PC-3 (cell line): Measurements from ENCODE around the gene RBP2. TPM values are rescaled to one million over a fixed set of nuclear protein-coding genes. Genes with fewer than 3 reads are reported as not detected.

Source experiments
- ATAC-seq: fragments of 200-7000 bp; cut with Tn5 transposase; 2 replicates; pipeline ENCODE4 v1.9.1; 2020; ENCODE audit warnings: mild to moderate bottlenecking, moderate library complexity
- BruUV-seq: library from RNA; stranded (reverse); fragments of 400-500 nt; replicated peaks from 2 replicates; lab custom pipeline; 2021; lab: Mats Ljungman, UMichigan
- CTCF ChIA-PET: fragments of 300-600 bp; sonication (Branson Sonifier 250); formaldehyde crosslinking; loops from one replicate; lab custom pipeline; 2022; ENCODE audit warnings: antibody characterized with exemption; lab: Charles Lee
- POLR2A ChIA-PET: fragments of 300-600 bp; sonication (Branson Sonifier 250); formaldehyde crosslinking; loops from one replicate; lab custom pipeline; 2022; ENCODE audit warnings: antibody characterized with exemption; ENCODE audit not compliant: unreplicated experiment; lab: Charles Lee
- DNase-seq: peaks from one replicate; pipeline ENCODE4 v3.0.0-alpha.2; 2015
- H2AFZ ChIP-seq: fragments of 300-600 bp; sonication (generic); 2 replicates; pipeline ENCODE4 v1.6.0; 2016; ENCODE audit warnings: antibody characterized with exemption, low read length
- H3F3A ChIP-seq: fragments of 300-600 bp; sonication (generic); one replicate; pipeline ENCODE4 v1.6.0; 2017; ENCODE audit warnings: antibody characterized with exemption, low read length, control low read depth, mild to moderate bottlenecking; ENCODE audit not compliant: unreplicated experiment
- H3K27ac ChIP-seq: fragments of 300-600 bp; sonication (generic); 2 replicates; pipeline ENCODE4 v1.5.1; 2016; ENCODE audit warnings: mild to moderate bottlenecking, low read length
- H3K27me3 ChIP-seq: fragments of 300-600 bp; sonication (generic); 2 replicates; pipeline ENCODE4 v1.6.1; 2016; ENCODE audit warnings: low read length, mixed read lengths
- H3K36me3 ChIP-seq: fragments of 300-600 bp; sonication (generic); 2 replicates; pipeline ENCODE4 v1.6.1; 2016; ENCODE audit warnings: low read depth, mixed run types, low read length, mixed read lengths
- H3K4me1 ChIP-seq: fragments of 300-600 bp; sonication (generic); 2 replicates; pipeline ENCODE4 v1.5.1; 2016; ENCODE audit warnings: low read length; ENCODE audit not compliant: insufficient read depth
- H3K4me2 ChIP-seq: fragments of 300-600 bp; sonication (generic); 2 replicates; pipeline ENCODE4 v1.6.0; 2016; ENCODE audit warnings: low read length
- H3K4me3 ChIP-seq: fragments of 300-600 bp; sonication (generic); 2 replicates; pipeline ENCODE4 v1.5.1; 2016; ENCODE audit warnings: mild to moderate bottlenecking, low read length, mixed read lengths
- H3K79me2 ChIP-seq: fragments of 300-600 bp; sonication (generic); 2 replicates; pipeline ENCODE4 v1.6.1; 2017; ENCODE audit warnings: low read length, mixed read lengths
- H3K9ac ChIP-seq: fragments of 300-600 bp; sonication (generic); 2 replicates; pipeline ENCODE4 v1.6.0; 2016; ENCODE audit warnings: mild to moderate bottlenecking, low read length
- H3K9me2 ChIP-seq: fragments of 300-600 bp; sonication (generic); replicated peaks from 2 replicates; pipeline ENCODE4 v1.6.1; 2016; ENCODE audit warnings: mixed run types, low read length, mixed read lengths
- H3K9me3 ChIP-seq: fragments of 300-600 bp; sonication (generic); 2 replicates; pipeline ENCODE4 v1.6.1; 2016; ENCODE audit warnings: low read length, mixed read lengths
- H4K20me1 ChIP-seq: fragments of 300-600 bp; sonication (generic); 2 replicates; pipeline ENCODE4 v1.6.1; 2016; ENCODE audit warnings: low read length, mixed read lengths
- CTCF ChIP-seq: fragments of 300-600 bp; sonication (generic); conservative IDR thresholded peaks from 2 replicates; pipeline ENCODE4 v1.5.1; 2017; ENCODE audit warnings: antibody characterized with exemption, low read depth, mild to moderate bottlenecking, low read length
- EZH2 ChIP-seq: fragments of 300-600 bp; sonication (generic); IDR thresholded peaks from one replicate; pipeline ENCODE4 v1.6.1; 2017; ENCODE audit warnings: antibody characterized with exemption, mild to moderate bottlenecking, low read length; ENCODE audit not compliant: unreplicated experiment
- EZH2phosphoT487 ChIP-seq: fragments of 300-600 bp; sonication (generic); IDR thresholded peaks from 2 replicates; pipeline ENCODE4 v1.6.1; 2018; ENCODE audit warnings: mild to moderate bottlenecking, antibody characterized with exemption, low read length, borderline replicate concordance
- intact Hi-C: fragments of 100-400 bp; cut with micrococcal nuclease; formaldehyde crosslinking; loops from 2 replicates; pipeline ENCODE4 v1.9.0; 2023
- total RNA-seq: library from RNA; depleted of rRNA; stranded (reverse); fragments of >200 nt; gene quantifications from 2 replicates; pipeline ENCODE4 v1.2.3, GENCODE V29; 2014

The RBP2 gene
- total RNA-seq, 1 experiment from 2014 or later, result not detected

- Histone ChIP-seq H2AFZ (no peak overlapping the region), H3K27ac (no peak overlapping the region), H3K27me3 (no peaks in the 10 kb centered on the region), H3K9me3 (no peaks in the 10 kb centered on the region), H3K79me2 (no peaks in the 10 kb centered on the region), H3K36me3 (no peaks in the 10 kb centered on the region), H3K4me3 (no peak overlapping the region), H3K4me1 (no peaks in the 10 kb centered on the region), H3K4me2 (no peak overlapping the region), H3K9me2 (no peaks in the 10 kb centered on the region), H3K9ac (no peak overlapping the region), H4K20me1 (no peaks in the 10 kb centered on the region), H3F3A (no peaks in the 10 kb centered on the region)
- intact Hi-C loops, result no loop called here
- no TSS peak for BruUV-seq
- DNase-seq (no peak), ATAC-seq (no peak)
- TF ChIP-seq EZH2phosphoT487, result no peak
- no peak for TF ChIP-seq EZH2
- TF ChIP-seq CTCF, result no peak
- ChIA-PET CTCF (no interaction called here), POLR2A (no interaction called here)
Measured at GRCh38 chr3:139481116-139481515, 4.8 kb upstream of the RBP2 start.

DNA sequence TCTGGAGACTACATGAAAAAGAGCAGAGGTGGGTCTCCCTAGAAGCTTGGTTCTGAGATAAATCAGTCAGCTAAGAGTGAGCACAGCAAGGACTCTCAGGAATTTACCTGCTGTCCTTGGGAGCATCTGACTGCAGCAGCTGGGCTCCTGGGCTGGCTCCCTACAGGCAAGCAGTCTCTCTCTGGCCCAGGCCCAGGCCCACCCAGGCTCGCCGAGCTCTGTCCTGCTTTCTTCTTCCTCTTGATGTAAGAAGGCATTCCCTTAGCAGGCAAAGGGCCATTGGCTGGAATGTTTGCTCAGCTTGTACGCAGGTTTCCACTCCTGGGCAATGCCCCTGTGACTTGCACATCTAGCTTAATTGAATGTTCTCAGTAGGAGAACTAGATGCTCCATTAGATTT is 4.3 kb upstream of the RBP2 start:
- no peaks in the 10 kb centered on the region for H4K20me1 ChIP-seq
- CTCF ChIA-PET, result no interaction called here
- no peak overlapping the region for H3K9ac ChIP-seq
- no peaks in the 10 kb centered on the region for H3K36me3 ChIP-seq
- no peaks in the 10 kb centered on the region for H3K4me1 ChIP-seq
- no peak for TF ChIP-seq EZH2
- no peak for TF ChIP-seq CTCF
- TF ChIP-seq EZH2phosphoT487, result no peak
- intact Hi-C loops, result no loop called here
- H3K79me2 ChIP-seq, result no peaks in the 10 kb centered on the region
- no peaks in the 10 kb centered on the region for H3K9me2 ChIP-seq
- no peak overlapping the region for H3K4me3 ChIP-seq
- ATAC-seq, result no peak
- no peaks in the 10 kb centered on the region for H3K9me3 ChIP-seq
- no peaks in the 10 kb centered on the region for H3K27me3 ChIP-seq
- no peaks in the 10 kb centered on the region for H3F3A ChIP-seq
- no TSS peak for BruUV-seq
- no peak for DNase-seq
- POLR2A ChIA-PET, result no interaction called here
- no peak overlapping the region for H3K4me2 ChIP-seq
- no peak overlapping the region for H3K27ac ChIP-seq
- H2AFZ ChIP-seq, result no peak overlapping the region

DNA sequence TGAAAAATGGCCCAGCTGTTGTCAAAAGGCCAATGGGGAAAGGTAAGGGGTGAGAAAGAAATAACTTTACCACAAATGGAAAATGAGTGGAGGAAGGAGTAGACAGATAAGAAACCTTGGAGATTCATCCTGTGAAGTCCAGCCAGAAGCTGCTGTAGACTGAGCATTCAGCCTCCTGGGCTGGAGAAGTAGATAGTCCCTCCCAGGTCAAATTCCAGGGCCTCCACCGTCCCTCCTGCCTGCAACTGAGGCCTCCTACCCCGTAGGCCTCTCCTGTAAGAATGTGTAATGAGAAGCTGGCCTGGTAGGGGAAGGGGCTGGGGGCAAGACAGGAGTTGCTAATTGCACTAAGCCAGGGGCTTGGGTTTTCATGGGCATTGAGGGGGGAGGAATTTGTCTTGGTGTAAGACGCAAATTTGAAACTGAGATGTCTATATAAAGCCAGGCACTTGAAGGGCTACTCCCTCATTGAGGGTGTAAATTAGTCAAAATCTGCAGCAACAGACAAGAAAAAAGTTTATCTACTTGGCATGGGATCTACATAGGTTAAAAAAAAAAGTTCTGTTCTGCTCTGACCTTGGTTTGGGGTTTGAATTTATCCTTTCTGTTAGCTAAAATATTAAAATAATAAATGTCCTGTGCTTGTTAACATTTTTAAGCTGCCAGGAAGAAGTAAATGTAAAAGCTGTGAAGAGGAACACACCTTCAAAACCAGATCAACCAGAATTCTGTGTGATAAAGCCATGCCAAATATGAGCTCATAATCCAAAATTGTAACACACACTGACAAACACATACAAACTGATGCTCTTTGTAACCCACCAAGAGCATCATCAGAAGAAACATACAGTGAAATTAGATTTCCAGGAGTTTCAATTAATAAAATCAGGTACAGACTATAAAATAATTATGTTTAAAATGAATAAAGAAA is 1.7 kb upstream of the RBP2 start:
- DNase-seq (peak; percentile 27), ATAC-seq (no peak)
- Histone ChIP-seq H3K27ac (no peak overlapping the region), H4K20me1 (no peaks in the 10 kb centered on the region), H3K79me2 (no peaks in the 10 kb centered on the region), H3K27me3 (no peaks in the 10 kb centered on the region), H2AFZ (no peak overlapping the region), H3K4me1 (peaks cover 6% of the 10 kb centered on the region; the same call in 1 of the 2 replicates), H3K9me3 (no peaks in the 10 kb centered on the region), H3K36me3 (no peaks in the 10 kb centered on the region), H3K4me2 (no peak overlapping the region), H3F3A (no peaks in the 10 kb centered on the region), H3K4me3 (no peak overlapping the region), H3K9ac (no peak overlapping the region), H3K9me2 (no peaks in the 10 kb centered on the region)
- POLR2A ChIA-PET, result no interaction called here
- CTCF ChIA-PET, result no interaction called here
- no TSS peak for BruUV-seq
- TF ChIP-seq CTCF (no peak), EZH2 (no peak), EZH2phosphoT487 (no peak)
- intact Hi-C loops, result no loop called here
